GM12878 (cell line): ENCODE results near the gene RIMBP2. TPM values are rescaled to one million over a fixed set of nuclear protein-coding genes. Genes with fewer than 3 reads are reported as not detected.

ENCODE experiments used
- ATAC-seq: fragments of 200-7000 bp; cut with Tn5 transposase; 3 replicates; pipeline ENCODE4 v1.9.1; 2020; ENCODE audit warnings: mild to moderate bottlenecking, moderate library complexity
- BruUV-seq: library from RNA; stranded (reverse); fragments of 400-500 nt; replicated peaks from 2 replicates; lab custom pipeline; 2021; lab: Mats Ljungman, UMichigan
- CTCF ChIA-PET: fragments of 300-600 bp; sonication (Branson Sonifier 250); formaldehyde crosslinking; extraction: SDS; loops from one replicate; lab custom pipeline; 2021; ENCODE audit warnings: inconsistent platforms; lab: Yijun Ruan, JAX
- POLR2A ChIA-PET: fragments of 350-600 bp; formaldehyde crosslinking; extraction: SDS; loops from one replicate; lab custom pipeline; 2021; ENCODE audit warnings: inconsistent platforms; lab: Charles Lee
- RAD21 ChIA-PET: fragments of 300-600 bp; sonication (Branson Sonifier 250); formaldehyde crosslinking; loops from one replicate; lab custom pipeline; 2023; ENCODE audit warnings: antibody characterized with exemption; ENCODE audit not compliant: unreplicated experiment; lab: Charles Lee
- SMC1A ChIA-PET: fragments of 300-600 bp; sonication (Branson Sonifier 250); formaldehyde crosslinking; loops from one replicate; lab custom pipeline; 2023; ENCODE audit not compliant: unreplicated experiment, uncharacterized antibody; lab: Charles Lee
- DNase-seq: peaks from one replicate; pipeline ENCODE4 v3.0.0-alpha.2; 2011; ENCODE audit warnings: low read depth, low spot score
- FAIRE-seq: peaks from 3 replicates; lab custom pipeline; 2011; peaks lifted over from hg19 to GRCh38; lab: Jason Lieb, UNC
- H2AFZ ChIP-seq: 2 replicates; pipeline ENCODE4 v1.6.0; 2011; ENCODE audit warnings: low read depth, low read length, control low read depth; ENCODE audit not compliant: control insufficient read depth
- H3K27ac ChIP-seq: 2 replicates; pipeline ENCODE4 v1.5.1; 2011; ENCODE audit warnings: control low read depth; ENCODE audit not compliant: control insufficient read depth, insufficient read depth
- H3K27me3 ChIP-seq, 2 experiments: replicated peaks in 1 of 2; 2 replicates each; pipeline versions ENCODE4 v1.6.0 to v1.6.1; 2011; ENCODE audit warnings: low read length in 1 of 2; ENCODE audit not compliant: control insufficient read depth in 2 of 2, insufficient read depth in 2 of 2
- H3K36me3 ChIP-seq, 2 experiments: 2 replicates each; pipeline ENCODE4 v1.5.1; 2011; ENCODE audit warnings: low read length in 1 of 2; ENCODE audit not compliant: control insufficient read depth in 2 of 2, insufficient read depth in 2 of 2
- H3K4me1 ChIP-seq: 2 replicates; pipeline ENCODE4 v1.6.1; 2011; ENCODE audit warnings: mild to moderate bottlenecking, low read length, moderate library complexity, mixed read lengths; ENCODE audit not compliant: control insufficient read depth, insufficient read depth
- H3K4me2 ChIP-seq: 2 replicates; pipeline ENCODE4 v1.6.0; 2011; ENCODE audit warnings: control low read depth; ENCODE audit not compliant: control insufficient read depth, insufficient read depth
- H3K4me3 ChIP-seq: fragments of 200-600 bp; sonication (generic); 2 replicates; pipeline ENCODE4 v1.5.1; 2016
- H3K79me2 ChIP-seq: 2 replicates; pipeline ENCODE4 v1.6.0; 2011; ENCODE audit warnings: low read length; ENCODE audit not compliant: control insufficient read depth, insufficient read depth
- H3K9ac ChIP-seq: 2 replicates; pipeline ENCODE4 v1.8.0; 2011; ENCODE audit warnings: low read length, control low read depth, mixed read lengths; ENCODE audit not compliant: control insufficient read depth, insufficient read depth
- H3K9me3 ChIP-seq: replicated peaks from 3 replicates; pipeline ENCODE4 v1.5.1; 2011; ENCODE audit warnings: mild to moderate bottlenecking, low read length; ENCODE audit not compliant: control insufficient read depth, insufficient read depth
- H4K20me1 ChIP-seq: 2 replicates; pipeline ENCODE4 v1.6.0; 2011; ENCODE audit not compliant: control insufficient read depth, insufficient read depth
- ETV6 ChIP-seq, 2 experiments: fragments of 450-650 bp in 1 of 2; IDR thresholded peaks in 1 of 2; conservative IDR thresholded peaks in 1 of 2; 2 replicates each; pipeline ENCODE4 v1.6.1; 2014; ENCODE audit warnings: antibody characterized with exemption in 1 of 2, borderline replicate concordance in 1 of 2, low read depth in 1 of 2, mild to moderate bottlenecking in 1 of 2, moderate library complexity in 1 of 2
- REST ChIP-seq: IDR thresholded peaks from 2 replicates; pipeline ENCODE4 v1.6.1; 2012; ENCODE audit warnings: mild to moderate bottlenecking, low read depth, low read length
- SIX5 ChIP-seq: IDR thresholded peaks from 2 replicates; pipeline ENCODE4 v1.6.1; 2011; ENCODE audit warnings: mild to moderate bottlenecking, low read depth, low read length, moderate library complexity; ENCODE audit not compliant: severe bottlenecking
- WGBS: methylation state at CpG from one replicate; pipeline ENCODE4 v1.1.6; 2016; ENCODE audit warnings: low lambda C conversion rate; ENCODE audit not compliant: insufficient replicate concordance, insufficient coverage; ENCODE audit errors: missing lambda C conversion rate; 5-methylcytosine and 5-hydroxymethylcytosine counted together
- in situ Hi-C: fragments of 300-500 bp; cut with MboI; formaldehyde crosslinking; loops from 9 replicates; pipeline ENCODE4 v1.14.3; 2018; ENCODE audit warnings: mixed read lengths
- intact Hi-C: fragments of 100-400 bp; cut with micrococcal nuclease; formaldehyde crosslinking; loops from one replicate; pipeline ENCODE4 v1.14.2; 2022; ENCODE audit not compliant: unreplicated experiment
- polyA plus RNA-seq, 11 experiments: library from polyadenylated mRNA; depleted of rRNA in 4 of 11; unstranded in 6 of 11; stranded (reverse) in 5 of 11; fragments of >200 nt; fragmentation: Nextera tagmentation in 4 of 11; fragmentation: Illumina TruSeq in 1 of 11; extraction: Ambion mirVana in 4 of 11; extraction: Trizol in 1 of 11; gene quantifications; 1 replicate in 1 of 11; 2 replicates in 10 of 11; pipeline versions ENCODE4 v1.2.1 to v1.2.3, GENCODE V29; 2011 to 2016; ENCODE audit warnings: inconsistent platforms in 2 of 11, missing spikeins in 2 of 11, low read depth in 1 of 11
- total RNA-seq, 4 experiments: library from RNA; depleted of rRNA in 3 of 4; stranded (reverse); fragments of >200 nt in 3 of 4; fragmentation: Illumina TruSeq in 1 of 4; extraction: Trizol in 1 of 4; gene quantifications; 2 replicates each; pipeline versions ENCODE4 v1.2.1 to v1.2.3, GENCODE V29; 2013 to 2021

Gene RIMBP2
- total and polyA plus RNA-seq, 10 of the 15 experiments (the other 5 are each of a cell fraction or from before 2014, with no cell fraction given) = 0.04 to 2.9 (median 0.07) TPM; not detected in 1

DNA sequence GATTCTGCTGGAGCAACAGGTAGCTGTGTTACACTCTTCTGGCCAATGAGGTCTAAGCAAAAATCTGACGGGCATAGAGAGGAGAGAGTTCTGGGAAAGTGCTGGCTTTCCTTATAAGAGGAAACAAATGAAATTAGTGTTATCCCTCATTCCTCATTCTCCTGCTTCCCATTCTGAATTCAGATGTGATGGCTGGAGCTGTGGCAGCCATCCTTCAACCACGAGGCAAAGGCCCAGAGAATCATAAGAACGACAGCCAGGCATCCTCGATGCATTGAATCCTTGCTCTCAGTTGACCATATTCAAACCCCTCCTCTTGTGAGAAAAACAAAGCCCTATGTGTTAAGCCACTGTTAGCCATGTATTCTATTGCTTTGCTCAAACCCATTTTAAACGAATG is 27.5 kb upstream of the RIMBP2 start (continued):
- no peak for TF ChIP-seq REST

- WGBS = 0% methylated on average over 2 of the region's 2 CpGs
- no peaks in the 10 kb centered on the region for H3K27me3 ChIP-seq
- H3K4me3 ChIP-seq = no peak overlapping the region
- ATAC-seq (no peak), FAIRE-seq (no peak), DNase-seq (no peak)
- no peak overlapping the region for H2AFZ ChIP-seq
- H4K20me1 ChIP-seq = no peaks in the 10 kb centered on the region
- H3K36me3 ChIP-seq = no peaks in the 10 kb centered on the region
- ChIA-PET SMC1A (interaction anchor here (1.1 kb wide), 1 partner anchor 155 kb away, joined by 3 read pairs; no protein-coding TSS in a partner anchor), POLR2A (no interaction called here), RAD21 (no interaction called here), CTCF (no interaction called here)
- H3K79me2 ChIP-seq = no peaks in the 10 kb centered on the region
- H3K4me2 ChIP-seq = no peak overlapping the region
- TF ChIP-seq SIX5 (no peak), ETV6 (conservative IDR thresholded peaks at IDR 0.05 in 1 of 2, IDR thresholded peaks at IDR 0.05 in 1 of 2; ENCODE audit: borderline replicate concordance in 1 of 2, low read depth in 1 of 2) (no peak)
- in situ Hi-C loops (no loop called here), intact Hi-C loops (loop anchor here (10.0 kb wide), 1 partner anchor 168 kb away; no protein-coding TSS in a partner anchor)
- no peaks in the 10 kb centered on the region for H3K9me3 ChIP-seq
- no peaks in the 10 kb centered on the region for H3K4me1 ChIP-seq
- no TSS peak for BruUV-seq
- no peak overlapping the region for H3K9ac ChIP-seq
- no peak overlapping the region for H3K27ac ChIP-seq
Measured at GRCh38 chr12:130743176-130743575, 27.1 kb upstream of the RIMBP2 start.
